ENCODE measurements around the gene EIF4G3. TPM values are rescaled to one million over a fixed set of nuclear protein-coding genes. Genes with fewer than 3 reads are reported as not detected.

Gene EIF4G3
- total and polyA plus RNA-seq, 9 of the 15 experiments (the other 6 are each of a cell fraction or from before 2014, with no cell fraction given): 6.7 to 40.5 (median 32.1) TPM

GRCh38 chr1:21198929-21199328, 22.2 kb upstream of the EIF4G3 start (continued):
- TF ChIP-seq THAP12 (CRISPR knock-in tag; IDR thresholded peaks at IDR 0.05) (no peak), ATF7 (IDR thresholded peaks at IDR 0.05) (no peak)

- ChIA-PET POLR2A (interaction anchor here (0.8 to 0.9 kb wide), 2 partner anchors 14 to 174 kb away, joined by 3 to 5 read pairs; no protein-coding TSS in a partner anchor), CTCF (ENCODE audit: low intra/inter-chr PET ratio) (interaction anchor here (0.6 kb wide), 1 partner anchor 496 kb away, joined by 3 read pairs; no protein-coding TSS in a partner anchor)
- no peak overlapping the region for H3K9ac ChIP-seq (ENCODE audit: insufficient read depth in 1 of 2, low read depth in 2 of 2, low read length in 2 of 2)
- FAIRE-seq (no peak), DNase-seq (ENCODE audit: extremely low read depth in 1 of 4, low spot score in 3 of 4) (no peak), ATAC-seq (no peak)
- no peak overlapping the region for H3K4me3 ChIP-seq
- no peaks in the 10 kb centered on the region for H3K79me2 ChIP-seq (ENCODE audit: control insufficient read depth, insufficient read depth, low read length)
- peaks cover 17 to 30% of the 10 kb centered on the region in 2 experiments for H3K27me3 ChIP-seq (ENCODE audit: control insufficient read depth in 2 of 2, insufficient read depth in 2 of 2, low read length in 2 of 2)
- 3% methylated on average over 4 of the region's 4 CpGs for WGBS (ENCODE audit: insufficient coverage, low coverage, missing lambda C conversion rate)
- no peaks in the 10 kb centered on the region for H3K36me3 ChIP-seq (ENCODE audit: control insufficient read depth, insufficient read depth, low read length)
- no TSS peak for BruUV-seq (replicated peaks)
- H3K4me2 ChIP-seq (ENCODE audit: insufficient read depth, low read length): no peak overlapping the region
- in situ Hi-C loops (cut with MboI) (loop anchor here (5.0 kb wide), 1 partner anchor 201 kb away; no protein-coding TSS in a partner anchor), intact Hi-C loops (cut with micrococcal nuclease) (no loop called here)
- H3K9me1 ChIP-seq (ENCODE audit: control insufficient read depth, insufficient read depth, low read length): no peaks in the 10 kb centered on the region
- no peak overlapping the region for H3K27ac ChIP-seq (ENCODE audit: extremely low read depth, low read depth, low read length)
- H3K4me1 ChIP-seq (replicated peaks in 1 of 2; ENCODE audit: control insufficient read depth in 2 of 2, insufficient read depth in 2 of 2, low read length in 2 of 2): no peaks in the 10 kb centered on the region; a peak in 2 of 5 replicates
- H3K9me3 ChIP-seq (replicated peaks; ENCODE audit: control insufficient read depth, insufficient read depth, low read depth, low read length): no peaks in the 10 kb centered on the region
- TF ChIP-seq BRF2 (IDR thresholded peaks at IDR 0.05; ENCODE audit: borderline replicate concordance, insufficient read depth, insufficient read length) (no peak), ZNF696 (CRISPR knock-in tag; conservative IDR thresholded peaks at IDR 0.05) (no peak), SIN3B (IDR thresholded peaks at IDR 0.05; ENCODE audit: low read depth) (no peak), VEZF1 (CRISPR knock-in tag; IDR thresholded peaks at IDR 0.05) (no peak), ZNF146 (CRISPR knock-in tag; IDR thresholded peaks at IDR 0.05; ENCODE audit: unreplicated experiment) (no peak), RFX1 (IDR thresholded peaks at IDR 0.05) (peak; percentile 71), ZNF232 (CRISPR knock-in tag; IDR thresholded peaks at IDR 0.05) (no peak)
- H2AFZ ChIP-seq (ENCODE audit: low read depth, low read length): no peak overlapping the region
- H4K20me1 ChIP-seq (replicated peaks; ENCODE audit: control insufficient read depth, insufficient read depth, low read length): no peaks in the 10 kb centered on the region
Measured at GRCh38 chr1:21192871-21193270, 16.2 kb upstream of the EIF4G3 start.

All from K562 (cell line).